ENCODE data around the gene ILK.

GRCh38 chr11:6646576-6646917 is 43.0 kb downstream of the ILK start:
- no peak for TF ChIP-seq HDAC2 (IDR thresholded peaks at IDR 0.05)
- TF ChIP-seq NFIC (IDR thresholded peaks at IDR 0.05; ENCODE audit: low read depth, low read length), result no peak
- TF ChIP-seq CREB1 (IDR thresholded peaks at IDR 0.05; ENCODE audit: low read depth), result no peak

All from GM12878 (cell line).